Activated B cell treated with CpG ODN at 0.5 μM for 24 hours (primary cell): Measurements from ENCODE around the gene ZNF184. TPM values are rescaled to one million over a fixed set of nuclear protein-coding genes. Genes with fewer than 3 reads are reported as not detected.

Source experiments
- ATAC-seq: fragments of 200-7000 bp; cut with Tn5 transposase; one replicate; pipeline ENCODE4 v1.10.0; 2021; ENCODE audit warnings: low read depth, mild to moderate bottlenecking, moderate library complexity
- CTCF ChIA-PET: fragments of 350-600 bp; sonication (Branson Sonifier 250); formaldehyde crosslinking; loops from one replicate; lab custom pipeline; 2021; ENCODE audit warnings: antibody characterized with exemption; lab: Charles Lee
- POLR2A ChIA-PET: fragments of 350-600 bp; sonication (Branson Sonifier 250); formaldehyde crosslinking; loops from one replicate; lab custom pipeline; 2021; ENCODE audit warnings: antibody characterized with exemption; lab: Charles Lee
- DNase-seq: peaks from one replicate; pipeline ENCODE4 v3.0.0; 2022
- H3K27ac Mint-ChIP-seq: one replicate; pipeline ENCODE4 v1.8.0; 2020; ENCODE audit warnings: mixed read lengths
- H3K27me3 Mint-ChIP-seq: one replicate; pipeline ENCODE4 v1.8.0; 2021; ENCODE audit warnings: mixed read lengths
- H3K36me3 Mint-ChIP-seq: one replicate; pipeline ENCODE4 v1.8.0; 2021; ENCODE audit warnings: low read depth, mixed read lengths
- H3K4me1 Mint-ChIP-seq: one replicate; pipeline ENCODE4 v1.8.0; 2021; ENCODE audit warnings: mixed read lengths
- H3K4me3 Mint-ChIP-seq: one replicate; pipeline ENCODE4 v1.8.0; 2020; ENCODE audit warnings: mild to moderate bottlenecking, mixed read lengths
- H3K9me3 Mint-ChIP-seq: one replicate; pipeline ENCODE4 v1.8.0; 2020; ENCODE audit warnings: mixed read lengths
- intact Hi-C: fragments of 100-400 bp; cut with micrococcal nuclease; formaldehyde crosslinking; loops from one replicate; pipeline ENCODE4 v1.15.1; 2024
- total RNA-seq: library from RNA; stranded (reverse); gene quantifications from 2 replicates; pipeline ENCODE4 v1.2.3, GENCODE V29; 2022
- TF ChIP-seq, protein P1 (sequence below): fragments of 200-600 bp; IDR thresholded peaks from one replicate; pipeline ENCODE4 v1.8.0; 2022; ENCODE audit warnings: antibody characterized with exemption, mild to moderate bottlenecking

The ZNF184 gene
- total RNA-seq, 1 donor from 2014 or later: 8.1 TPM

DNA sequence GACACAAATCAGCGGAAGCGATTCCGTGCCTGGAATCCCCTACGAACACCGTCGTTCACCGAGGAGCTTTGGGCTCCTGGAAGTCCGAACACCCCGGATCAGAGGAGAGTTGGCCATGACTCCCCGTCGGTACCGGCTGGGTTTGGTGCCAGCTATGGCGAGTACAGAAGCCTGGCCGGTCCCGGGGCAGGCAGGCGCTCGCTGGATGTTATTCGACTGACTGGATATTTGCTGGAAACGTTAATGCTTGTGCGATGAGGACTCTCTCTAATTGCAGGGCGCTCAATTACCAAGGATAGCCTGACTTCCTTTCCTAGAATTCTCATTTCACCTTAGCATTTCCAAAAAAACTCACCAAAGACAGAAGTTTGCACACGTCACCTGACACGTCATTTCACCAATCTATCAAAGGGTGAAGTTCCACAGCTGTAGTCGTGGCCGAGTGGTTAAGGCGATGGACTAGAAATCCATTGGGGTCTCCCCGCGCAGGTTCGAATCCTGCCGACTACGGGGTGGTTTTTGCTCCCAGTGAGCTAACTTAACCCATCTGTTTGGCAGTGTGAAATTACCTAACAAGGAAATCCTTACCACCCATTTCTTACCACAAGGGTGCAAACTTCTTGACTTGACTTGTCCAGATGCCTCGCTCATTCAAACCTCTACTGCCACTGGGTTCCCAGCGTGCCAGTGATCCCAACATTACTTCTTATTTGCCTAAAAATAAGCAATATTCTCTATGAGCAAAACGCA lies 22.7 kb upstream of the ZNF184 start:
- ChIA-PET CTCF (no interaction called here), POLR2A (interaction anchor here (0.7 to 1.0 kb wide), 4 partner anchors 16 to 1478 kb away, joined by 4 to 9 read pairs (median 4); partner anchors contain the start of gene ZNF184)
- H3K27me3 Mint-ChIP-seq: peaks cover 41% of the 10 kb centered on the region
- peak overlapping the region; percentile 69 for H3K27ac Mint-ChIP-seq
- H3K36me3 Mint-ChIP-seq: no peaks in the 10 kb centered on the region
- ATAC-seq (peak; percentile 34), DNase-seq (no peak)
- H3K4me1 Mint-ChIP-seq: peaks cover 16% of the 10 kb centered on the region
- H3K4me3 Mint-ChIP-seq: peak overlapping the region; percentile 79
- intact Hi-C loops: loop anchor here (1.0 kb wide), 1 partner anchor 16 kb away; no protein-coding TSS in a partner anchor
- H3K9me3 Mint-ChIP-seq: no peaks in the 10 kb centered on the region
- TF ChIP-seq, protein P1, sequence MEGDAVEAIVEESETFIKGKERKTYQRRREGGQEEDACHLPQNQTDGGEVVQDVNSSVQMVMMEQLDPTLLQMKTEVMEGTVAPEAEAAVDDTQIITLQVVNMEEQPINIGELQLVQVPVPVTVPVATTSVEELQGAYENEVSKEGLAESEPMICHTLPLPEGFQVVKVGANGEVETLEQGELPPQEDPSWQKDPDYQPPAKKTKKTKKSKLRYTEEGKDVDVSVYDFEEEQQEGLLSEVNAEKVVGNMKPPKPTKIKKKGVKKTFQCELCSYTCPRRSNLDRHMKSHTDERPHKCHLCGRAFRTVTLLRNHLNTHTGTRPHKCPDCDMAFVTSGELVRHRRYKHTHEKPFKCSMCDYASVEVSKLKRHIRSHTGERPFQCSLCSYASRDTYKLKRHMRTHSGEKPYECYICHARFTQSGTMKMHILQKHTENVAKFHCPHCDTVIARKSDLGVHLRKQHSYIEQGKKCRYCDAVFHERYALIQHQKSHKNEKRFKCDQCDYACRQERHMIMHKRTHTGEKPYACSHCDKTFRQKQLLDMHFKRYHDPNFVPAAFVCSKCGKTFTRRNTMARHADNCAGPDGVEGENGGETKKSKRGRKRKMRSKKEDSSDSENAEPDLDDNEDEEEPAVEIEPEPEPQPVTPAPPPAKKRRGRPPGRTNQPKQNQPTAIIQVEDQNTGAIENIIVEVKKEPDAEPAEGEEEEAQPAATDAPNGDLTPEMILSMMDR: no peak

DNA sequence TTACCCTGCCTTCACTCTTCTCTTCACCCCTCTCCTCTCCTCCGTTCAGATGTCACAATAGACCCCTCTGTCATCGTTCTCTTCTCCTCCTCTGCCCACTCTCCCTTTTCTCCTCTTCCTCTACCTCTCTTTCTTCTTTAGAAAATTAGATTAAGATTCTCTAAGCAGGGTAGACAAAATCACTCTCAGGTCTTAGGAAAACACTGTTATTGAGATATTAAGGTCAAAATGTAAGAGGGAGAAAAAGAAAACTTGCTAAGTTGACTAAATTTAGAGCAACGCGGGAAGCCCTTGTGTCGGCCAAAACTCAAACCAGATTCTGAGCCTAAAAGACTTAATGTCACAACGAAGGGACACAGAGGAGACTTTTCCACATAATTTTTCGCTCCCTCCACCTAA lies 22.1 kb upstream of the ZNF184 start:
- intact Hi-C loops: loop anchor here (1.0 kb wide), 1 partner anchor 16 kb away; no protein-coding TSS in a partner anchor

DNA sequence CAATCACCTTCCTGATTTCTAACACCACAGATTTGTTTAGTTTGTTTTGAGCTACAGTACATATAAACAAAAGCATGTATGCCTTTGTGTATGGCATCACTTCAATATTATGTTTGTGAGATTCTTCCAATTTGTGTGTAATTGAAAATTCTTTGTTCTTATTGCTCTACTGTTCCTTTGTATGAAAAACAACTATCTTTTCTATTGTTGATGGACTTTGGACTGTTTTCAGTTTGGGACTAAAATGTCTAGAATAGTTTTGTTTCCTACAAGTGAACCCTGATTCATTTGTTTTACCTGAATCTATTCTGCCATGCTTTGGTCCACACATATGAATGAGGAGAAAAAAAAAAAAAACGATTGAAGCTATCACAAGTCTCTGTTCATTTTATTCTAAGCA lies 21.2 kb upstream of the ZNF184 start:
- Mint-ChIP-seq H3K36me3 (no peaks in the 10 kb centered on the region), H3K4me1 (peaks cover 16% of the 10 kb centered on the region), H3K27me3 (peaks cover 36% of the 10 kb centered on the region), H3K9me3 (no peaks in the 10 kb centered on the region), H3K4me3 (no peak overlapping the region), H3K27ac (no peak overlapping the region)
- CTCF ChIA-PET: no interaction called here
- intact Hi-C loops: no loop called here
- no peak for ATAC-seq
- TF ChIP-seq, protein P1: no peak
- POLR2A ChIA-PET: no interaction called here
- no peak for DNase-seq

More for the DNA sequence above, 22.1 kb upstream of the ZNF184 start:
- TF ChIP-seq, protein P1: no peak
- no peak overlapping the region for H3K27ac Mint-ChIP-seq
- H3K4me1 Mint-ChIP-seq: peaks cover 16% of the 10 kb centered on the region
- ATAC-seq (no peak), DNase-seq (no peak)
- ChIA-PET CTCF (no interaction called here), POLR2A (interaction anchor here (0.7 to 1.0 kb wide), 2 partner anchors 15 to 22 kb away, joined by 4 to 5 read pairs; partner anchors contain the start of gene ZNF184)
- no peaks in the 10 kb centered on the region for H3K36me3 Mint-ChIP-seq
- no peaks in the 10 kb centered on the region for H3K9me3 Mint-ChIP-seq
- peaks cover 41% of the 10 kb centered on the region for H3K27me3 Mint-ChIP-seq
- peak overlapping the region; percentile 79 for H3K4me3 Mint-ChIP-seq

DNA sequence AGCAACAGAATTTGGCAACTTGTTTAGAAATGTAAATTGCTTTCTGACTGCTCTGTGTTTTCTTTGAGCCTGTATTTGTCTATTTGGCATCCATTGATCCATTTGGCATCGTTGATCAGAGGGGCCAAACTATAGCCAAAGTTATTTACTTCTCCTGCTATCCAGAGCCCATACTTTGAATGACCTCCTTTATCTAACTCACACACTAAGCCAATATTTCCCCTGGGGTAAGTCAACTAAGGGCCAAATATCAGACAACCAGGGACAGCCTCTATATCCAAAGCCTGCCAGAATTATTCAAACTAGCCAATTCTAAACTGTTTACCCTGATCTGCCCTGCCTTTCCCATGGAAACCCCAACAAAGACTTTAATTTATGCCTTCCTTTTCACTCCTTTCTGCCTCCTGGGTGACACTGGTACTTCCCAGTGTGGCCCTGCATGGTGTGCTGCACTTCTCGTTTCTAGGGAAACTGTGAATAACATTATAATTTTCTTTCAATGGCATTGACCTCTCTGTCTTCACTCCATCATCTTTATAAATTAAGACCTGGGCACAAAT lies 19.8 kb upstream of the ZNF184 start:
- DNase-seq: no peak
- no peak overlapping the region for H3K27ac Mint-ChIP-seq
- CTCF ChIA-PET: no interaction called here
- H3K36me3 Mint-ChIP-seq: no peaks in the 10 kb centered on the region
- POLR2A ChIA-PET: no interaction called here
- no peak for ATAC-seq
- no peaks in the 10 kb centered on the region for H3K9me3 Mint-ChIP-seq
- peaks cover 26% of the 10 kb centered on the region for H3K27me3 Mint-ChIP-seq
- peaks cover 16% of the 10 kb centered on the region for H3K4me1 Mint-ChIP-seq
- TF ChIP-seq, protein P1: no peak
- intact Hi-C loops: no loop called here
- H3K4me3 Mint-ChIP-seq: no peak overlapping the region
